Transverse colon (tissue), 4 donors: ENCODE measurements around the gene STRA6. TPM values are rescaled to one million over a fixed set of nuclear protein-coding genes. Genes with fewer than 3 reads are reported as not detected.

Experiments used
- DNase-seq: peaks from one replicate; pipeline ENCODE4 v3.0.0-alpha.2; 2019
- H3K27ac ChIP-seq, 4 donors: fragments of 200-600 bp; sonication (generic); 2 replicates each; pipeline ENCODE4 v1.5.1; 2016 to 2018; ENCODE audit warnings: inconsistent platforms in 4 of 4
- H3K27me3 ChIP-seq: fragments of 200-600 bp; sonication (generic); 2 replicates; pipeline ENCODE4 v1.5.1; 2017; ENCODE audit warnings: inconsistent platforms
- H3K36me3 ChIP-seq, 4 donors: fragments of 200-600 bp; sonication (generic); 2 replicates each; pipeline ENCODE4 v1.5.1; 2017 to 2019; ENCODE audit warnings: inconsistent platforms in 4 of 4
- H3K4me1 ChIP-seq, 4 donors: fragments of 200-600 bp; sonication (generic); 2 replicates each; pipeline ENCODE4 v1.5.1; 2017 to 2020; ENCODE audit warnings: inconsistent platforms in 4 of 4
- H3K4me3 ChIP-seq, 4 donors: fragments of 200-600 bp; sonication (generic); 1 replicate in 1 of 4; 2 replicates in 3 of 4; pipeline versions ENCODE4 v1.5.1 to v1.6.1; 2017 to 2019; ENCODE audit warnings: inconsistent platforms in 4 of 4
- H3K9me3 ChIP-seq, 2 donors: fragments of 200-600 bp; sonication (generic); 2 replicates each; pipeline ENCODE4 v1.5.1; 2017 to 2019; ENCODE audit warnings: inconsistent platforms in 2 of 2
- CTCF ChIP-seq, 5 experiments: fragments of 200-600 bp in 3 of 5; fragments of 450-650 bp in 2 of 5; sonication (generic) in 3 of 5; IDR thresholded peaks; 1 replicate in 2 of 5; 2 replicates in 3 of 5; pipeline ENCODE4 v1.5.1; 2016 to 2017; ENCODE audit warnings: antibody characterized with exemption in 5 of 5, inconsistent platforms in 3 of 5, mild to moderate bottlenecking in 2 of 5, moderate library complexity in 1 of 5
- EP300 ChIP-seq: sonication (generic); formaldehyde crosslinking; IDR thresholded peaks from one replicate; pipeline ENCODE4 v1.6.1; 2017; ENCODE audit warnings: antibody characterized with exemption, low read depth
- POLR2A ChIP-seq: fragments of 450-650 bp; IDR thresholded peaks from one replicate; pipeline ENCODE4 v1.6.1; 2016; ENCODE audit warnings: antibody characterized with exemption, mild to moderate bottlenecking, moderate library complexity
- POLR2AphosphoS5 ChIP-seq, 3 donors: sonication (generic); formaldehyde crosslinking; IDR thresholded peaks; one replicate each; pipeline ENCODE4 v1.6.1; 2016; ENCODE audit warnings: antibody characterized with exemption in 3 of 3
- WGBS, 2 donors: methylation state at CpG; one replicate each; pipeline ENCODE4 v1.1.5; 2018; ENCODE audit warnings: low coverage in 1 of 2; 5-methylcytosine and 5-hydroxymethylcytosine counted together
- in situ Hi-C, 4 donors: fragments of 200-750 bp; cut with MboI; loops; one replicate each; pipeline versions ENCODE4 v1.15.0 to v1.15.1; 2017; ENCODE audit warnings: low sequenced_read_pairs in 3 of 4, low pct_ligation_motif_present in 1 of 4, low pct_unique_long_range_greater_than_20kb in 1 of 4
- intact Hi-C: fragments of 100-400 bp; cut with DNase I; formaldehyde crosslinking; loops from one replicate; pipeline ENCODE4 v1.15.1; 2023; ENCODE audit warnings: low total_unique reads
- total RNA-seq, 4 donors: library from RNA; depleted of rRNA; stranded (reverse); fragments of >200 nt; gene quantifications; one replicate each; pipeline ENCODE4 v1.1.0, GENCODE V29; 2016

Gene STRA6
- total RNA-seq, 4 donors from 2014 or later = not detected

GRCh38 chr15:74234598-74234875 is 31.9 kb upstream of the STRA6 start:
- no peaks in the 10 kb centered on the region for H3K36me3 ChIP-seq
- intact Hi-C loops (loop anchor here (10.0 kb wide), 1 partner anchor 80 kb away; no protein-coding TSS in a partner anchor), in situ Hi-C loops (no loop called here)
- no peak overlapping the region for H3K4me3 ChIP-seq
- H3K27me3 ChIP-seq = no peaks in the 10 kb centered on the region
- TF ChIP-seq EP300 (no peak), CTCF (IDR thresholded peaks at IDR 0.05) (no peak)
- peaks cover 0 to 12% (median 7%) of the 10 kb centered on the region in 4 donors for H3K4me1 ChIP-seq
- DNase-seq = no peak
- no peak overlapping the region for H3K27ac ChIP-seq
- H3K9me3 ChIP-seq = no peaks in the 10 kb centered on the region
- WGBS, 2 donors = 60 to 66% methylated on average over 1 to 9 of the region's 9 CpGs

- H3K27me3 ChIP-seq = no peaks in the 10 kb centered on the region
- no peak for DNase-seq
- peaks cover 0 to 10% (median 6%) of the 10 kb centered on the region in 4 donors for H3K4me1 ChIP-seq
- in situ Hi-C loops = no loop called here
- 83 to 100% methylated on average over 1 to 3 of the region's 3 CpGs for WGBS, 2 donors
- H3K36me3 ChIP-seq = no peaks in the 10 kb centered on the region
- TF ChIP-seq EP300 (no peak), CTCF (IDR thresholded peaks at IDR 0.05) (no peak), POLR2AphosphoS5 (IDR thresholded peaks at IDR 0.05) (no peak), POLR2A (no peak)
- no peaks in the 10 kb centered on the region for H3K9me3 ChIP-seq
- no peak overlapping the region for H3K27ac ChIP-seq
- no peak overlapping the region for H3K4me3 ChIP-seq
- intact Hi-C loops = loop anchor here (10.0 kb wide), 1 partner anchor 79 kb away; no protein-coding TSS in a partner anchor
Measured at GRCh38 chr15:74233851-74234597, 31.4 kb upstream of the STRA6 start.

GRCh38 chr15:74233373-74233772 is 30.8 kb upstream of the STRA6 start:
- in situ Hi-C loops = no loop called here
- no peak for DNase-seq
- H3K4me1 ChIP-seq = peaks cover 5 to 17% (median 12%) of the 10 kb centered on the region in 4 donors
- no peaks in the 10 kb centered on the region for H3K9me3 ChIP-seq
- no peak for TF ChIP-seq EP300
- no peak for TF ChIP-seq POLR2A
- no peak for TF ChIP-seq CTCF (IDR thresholded peaks at IDR 0.05)
- intact Hi-C loops = loop anchor here (10.0 kb wide), 1 partner anchor 79 kb away; no protein-coding TSS in a partner anchor
- 91% methylated on average over 6 of the region's 6 CpGs; no CpG with 5 or more reads in 1 of the 2 donors for WGBS, 2 donors
- no peaks in the 10 kb centered on the region for H3K36me3 ChIP-seq
- H3K27me3 ChIP-seq = no peaks in the 10 kb centered on the region
- H3K27ac ChIP-seq = no peak overlapping the region
- no peak overlapping the region for H3K4me3 ChIP-seq

GRCh38 chr15:74231475-74231874 is 28.9 kb upstream of the STRA6 start:
- Histone ChIP-seq H3K36me3 (no peaks in the 10 kb centered on the region), H3K27ac (no peak overlapping the region), H3K4me3 (no peak overlapping the region), H3K9me3 (no peaks in the 10 kb centered on the region), H3K27me3 (no peaks in the 10 kb centered on the region), H3K4me1 (peaks cover 9 to 18% (median 16%) of the 10 kb centered on the region in 4 donors)
- intact Hi-C loops = loop anchor here (10.0 kb wide), 1 partner anchor 77 kb away; no protein-coding TSS in a partner anchor
- in situ Hi-C loops = no loop called here
- WGBS, 2 donors = 79 to 100% methylated on average over 1 to 10 of the region's 10 CpGs
- DNase-seq = peak; percentile 25
- no peak for TF ChIP-seq CTCF (IDR thresholded peaks at IDR 0.05)
- TF ChIP-seq EP300 = no peak
- TF ChIP-seq POLR2A = no peak
- no peak for TF ChIP-seq POLR2AphosphoS5 (IDR thresholded peaks at IDR 0.05)
